Activated T-cell treated with anti-CD3 and anti-CD28 coated beads for 24 hours (primary cell): Measurements from ENCODE around the gene C16orf92.
"Not testable (repeated sequence)": the region's sequence is repeated elsewhere in the genome, so short reads cannot be mapped to it uniquely, and the experiment has no call there.

Experiments
- DNase-seq: peaks from one replicate; pipeline ENCODE4 v3.0.0-alpha.2; 2020; ENCODE audit warnings: low read depth

Gene C16orf92

DNA sequence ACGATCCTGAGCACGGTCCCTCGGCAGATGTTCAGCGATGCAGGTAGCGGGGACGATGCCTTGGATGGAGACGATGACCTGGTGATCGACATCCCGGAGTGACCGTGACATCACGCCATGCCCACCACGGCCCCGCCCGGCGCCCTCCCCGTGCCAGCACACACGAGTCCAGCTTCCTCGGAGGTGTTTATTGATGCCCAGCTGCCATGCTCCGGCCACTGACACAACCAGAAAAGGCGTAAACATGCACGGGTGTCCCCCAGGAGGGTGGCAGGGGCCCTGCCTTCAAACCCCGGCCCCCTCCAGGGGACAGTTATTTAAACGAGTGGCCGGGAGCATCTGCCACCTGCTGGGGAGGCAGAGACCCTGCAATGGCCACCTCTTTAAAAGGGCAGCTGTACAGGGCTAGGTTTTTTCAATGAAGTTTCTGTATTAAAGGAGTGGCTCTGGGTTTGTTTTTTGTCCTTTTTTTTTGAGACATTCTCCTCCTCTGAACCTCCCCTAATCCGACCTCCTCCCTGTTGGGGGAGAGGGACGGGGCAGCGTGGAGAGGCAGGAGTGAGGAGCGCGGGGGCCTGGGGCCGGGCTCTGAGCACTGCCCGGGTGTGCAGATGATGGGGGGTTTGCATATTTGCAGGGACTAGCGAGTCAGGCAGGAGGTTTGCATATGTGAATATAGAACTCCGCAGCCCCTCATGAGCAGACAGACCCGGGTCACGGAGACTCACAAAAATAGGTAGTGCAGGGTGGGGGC lies 17.5 kb upstream of the C16orf92 start:
- no peak for DNase-seq

DNA sequence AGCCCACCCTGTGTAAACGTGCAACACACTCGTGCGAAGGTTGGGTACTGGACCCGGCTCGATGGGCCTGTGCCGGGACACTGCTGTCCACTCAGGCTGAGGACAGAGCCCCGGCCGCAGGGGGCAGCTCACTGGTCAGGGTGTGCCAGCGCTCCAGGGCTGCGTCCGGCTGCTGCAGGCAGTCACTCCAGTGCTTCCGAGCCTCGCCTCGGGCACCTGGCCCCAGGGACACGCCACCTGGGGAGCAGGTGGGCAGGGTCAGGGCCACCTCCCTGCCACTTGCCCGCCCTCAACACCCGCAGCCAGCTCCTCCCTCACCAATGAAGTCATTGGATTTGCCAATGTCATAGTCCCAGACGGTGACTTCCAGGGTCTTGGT lies 16.9 kb upstream of the C16orf92 start:
- no peak for DNase-seq

DNA sequence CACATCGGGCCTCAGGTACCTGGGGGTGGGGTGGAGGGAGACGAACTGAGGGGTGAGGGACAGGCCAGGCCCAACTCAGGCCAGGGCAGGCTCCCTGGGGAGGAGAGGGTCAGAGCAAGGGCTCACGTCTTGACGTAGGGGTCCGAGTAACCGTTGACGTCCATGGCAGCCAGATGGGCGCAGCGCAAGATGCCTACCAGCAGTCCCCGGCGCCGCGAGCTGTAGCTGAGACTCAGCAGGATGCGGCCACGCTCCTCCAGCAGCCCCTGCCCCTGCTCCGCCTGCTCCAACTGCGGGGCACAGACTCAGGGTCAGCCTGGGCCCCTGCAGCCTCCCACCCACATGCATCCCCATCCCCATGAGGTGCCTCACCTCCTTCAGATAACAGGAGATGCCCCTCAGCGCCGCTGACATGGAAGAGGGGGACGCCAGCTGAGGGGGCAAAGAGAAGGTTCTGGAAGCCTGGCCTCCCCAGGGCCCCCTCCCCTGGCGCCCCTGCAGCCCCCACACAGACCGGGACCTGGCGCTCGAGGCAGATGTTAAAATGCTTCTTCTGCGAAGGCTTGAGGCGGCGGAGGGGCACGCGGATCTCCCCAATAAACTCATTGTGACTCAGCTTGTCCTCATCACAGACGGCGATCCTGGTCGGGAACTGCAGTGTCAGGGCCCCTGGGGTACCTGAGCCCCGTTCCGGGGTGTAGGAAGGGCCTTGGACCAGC lies 16.2 kb upstream of the C16orf92 start:
- no peak for DNase-seq

DNA sequence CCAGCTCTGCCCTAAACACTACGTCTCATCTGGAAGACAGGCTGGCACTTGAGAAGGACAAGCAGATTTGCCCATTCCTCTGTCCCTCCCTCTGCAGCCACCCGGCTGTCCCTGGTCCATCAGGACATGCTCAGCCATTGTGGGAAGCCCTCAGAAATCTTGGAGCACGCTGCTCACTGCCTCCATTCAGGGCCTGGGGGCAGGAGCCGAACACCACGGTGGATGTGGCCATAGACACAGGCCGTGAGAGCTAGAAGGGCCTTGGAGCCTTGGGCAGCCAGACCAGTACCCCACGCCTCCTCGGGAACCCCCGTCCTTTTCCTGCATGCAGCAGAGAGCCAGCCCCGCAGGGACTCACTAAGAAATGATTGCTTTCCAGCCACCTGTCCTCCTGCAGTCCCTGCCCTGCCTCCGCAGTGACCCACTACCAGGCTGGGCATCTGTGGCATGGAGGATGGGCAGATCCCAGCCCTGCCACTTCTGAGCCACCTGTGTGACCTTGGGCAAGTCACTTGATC lies 15.6 kb upstream of the C16orf92 start:
- DNase-seq = no peak

DNA sequence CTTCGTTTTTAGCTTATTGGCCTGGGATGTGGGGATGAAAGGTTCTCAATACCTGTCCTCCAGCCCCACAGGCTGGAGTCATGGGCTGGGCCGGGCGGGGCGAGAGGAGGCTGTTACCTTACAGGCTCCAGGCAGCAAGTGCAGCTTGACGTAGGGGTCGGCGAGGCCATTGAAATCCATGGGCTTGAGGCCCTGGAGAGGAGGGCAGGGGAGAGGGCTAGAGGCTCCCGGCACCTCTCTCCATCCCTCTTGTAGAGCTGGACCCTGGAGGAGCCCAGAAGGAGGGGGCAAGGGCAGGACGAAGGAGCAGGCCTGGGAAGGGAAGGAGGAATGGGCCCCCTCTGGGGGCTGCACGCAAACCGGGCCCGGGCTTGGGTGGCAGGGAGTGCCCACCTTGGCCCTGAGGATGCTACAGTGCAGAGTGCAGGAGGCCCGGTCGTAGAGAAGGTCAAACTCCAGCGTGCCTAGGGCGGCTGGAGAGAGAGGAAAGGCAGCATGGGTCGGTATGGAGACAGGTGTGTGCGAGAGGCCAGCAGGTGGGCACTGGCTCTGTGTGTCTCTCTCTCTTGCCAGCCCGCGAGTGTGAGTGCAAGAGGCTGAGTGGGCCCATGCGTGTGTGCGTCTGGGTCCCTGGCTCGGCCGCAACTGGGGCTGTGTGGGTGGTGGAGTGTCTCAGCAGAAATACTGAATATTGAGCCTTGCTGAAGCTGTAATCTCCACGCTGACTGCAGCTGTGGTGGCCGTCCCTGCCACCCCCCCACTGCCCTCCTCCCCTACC lies 13.7 kb upstream of the C16orf92 start:
- DNase-seq = no peak

DNA sequence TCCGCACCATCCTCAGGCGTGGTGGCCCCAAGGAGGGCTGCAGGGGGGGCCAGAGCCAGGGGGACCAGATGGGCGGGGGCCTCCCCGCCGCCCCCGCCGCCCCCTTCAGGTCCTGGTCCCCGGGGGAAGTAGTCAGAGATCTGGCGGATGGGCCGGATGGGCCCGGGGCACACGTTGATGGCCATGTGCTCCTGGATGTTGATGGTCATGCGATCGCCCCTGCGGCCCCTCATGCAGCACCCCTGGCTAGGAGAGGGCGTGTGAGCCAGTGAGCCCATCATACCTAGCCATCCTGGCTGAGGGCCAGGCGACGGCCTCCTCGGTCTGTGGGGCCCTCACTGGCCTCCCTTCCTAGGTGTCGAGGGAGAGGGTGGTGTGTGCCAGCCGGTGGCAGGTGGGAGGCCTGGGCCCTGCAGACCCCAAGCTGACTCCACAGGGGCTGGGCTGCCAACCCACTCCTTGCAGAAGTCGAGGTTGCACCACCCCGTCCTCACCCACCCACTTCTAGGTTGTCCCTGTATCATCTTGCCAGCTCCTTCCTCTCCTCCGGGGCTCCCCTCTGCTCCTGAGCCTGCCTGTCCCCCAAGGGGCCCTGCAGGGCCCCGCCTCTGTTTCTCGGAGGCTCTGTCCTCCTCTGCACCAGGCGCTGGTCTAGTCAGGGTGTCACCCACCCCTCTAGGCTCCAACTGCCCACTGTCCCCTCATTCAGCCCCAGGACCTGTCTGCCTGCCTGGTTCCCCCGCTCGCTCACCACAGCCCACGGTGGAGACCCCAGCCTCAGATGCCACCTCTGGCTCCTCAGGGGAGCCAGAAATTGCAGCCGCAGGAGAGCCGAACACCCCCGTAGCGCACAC lies 12.8 kb upstream of the C16orf92 start:
- DNase-seq = no peak

DNA sequence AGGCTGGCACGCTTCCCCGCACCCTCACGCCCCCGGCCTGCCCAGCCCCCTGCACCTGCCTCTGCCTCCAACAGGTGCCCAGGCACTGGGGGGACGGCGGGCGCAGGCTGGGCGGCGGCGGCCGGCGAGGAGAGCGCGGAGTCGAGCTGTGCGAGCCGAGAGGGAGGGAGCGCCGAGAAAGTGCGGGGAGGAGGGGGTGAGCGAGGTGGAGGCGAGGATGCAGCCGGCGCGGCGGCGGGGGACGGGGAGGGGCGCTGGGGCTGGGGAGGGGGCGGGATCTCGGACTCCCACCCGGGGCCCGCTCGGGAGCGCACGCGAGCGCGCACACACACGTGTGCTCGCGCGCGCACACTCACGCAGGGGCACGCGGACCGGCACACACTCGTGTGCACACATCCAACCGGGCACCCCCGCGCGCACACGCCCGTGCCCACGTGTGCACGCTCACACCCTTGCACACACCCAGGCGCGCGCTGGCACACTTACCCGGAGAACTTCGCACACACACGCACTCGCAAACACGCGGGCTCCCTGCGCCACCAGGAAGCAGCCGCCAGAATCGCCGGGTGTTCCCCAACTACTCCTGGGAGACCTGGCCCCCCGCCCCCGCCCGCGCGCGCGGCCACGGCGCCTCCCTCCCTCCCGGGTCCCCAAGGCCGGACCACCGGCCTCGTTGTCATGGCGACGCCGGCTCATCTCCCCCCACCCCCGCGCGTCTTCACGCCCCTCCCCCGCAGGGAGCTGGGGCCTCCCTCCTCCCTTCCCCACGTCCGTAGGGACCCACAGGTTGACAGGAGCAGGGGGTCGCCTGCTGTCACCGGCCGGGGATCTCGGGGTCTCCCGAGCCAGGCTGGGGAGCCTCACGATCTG lies 11.9 kb upstream of the C16orf92 start, which contains the start of gene DOC2A:
TSS of gene DOC2A (minus strand) at position 184 of the 870 bp plus-strand sequence. CDS start 805 bp downstream, outside the sequence.
- peak; percentile 22 for DNase-seq

DNA sequence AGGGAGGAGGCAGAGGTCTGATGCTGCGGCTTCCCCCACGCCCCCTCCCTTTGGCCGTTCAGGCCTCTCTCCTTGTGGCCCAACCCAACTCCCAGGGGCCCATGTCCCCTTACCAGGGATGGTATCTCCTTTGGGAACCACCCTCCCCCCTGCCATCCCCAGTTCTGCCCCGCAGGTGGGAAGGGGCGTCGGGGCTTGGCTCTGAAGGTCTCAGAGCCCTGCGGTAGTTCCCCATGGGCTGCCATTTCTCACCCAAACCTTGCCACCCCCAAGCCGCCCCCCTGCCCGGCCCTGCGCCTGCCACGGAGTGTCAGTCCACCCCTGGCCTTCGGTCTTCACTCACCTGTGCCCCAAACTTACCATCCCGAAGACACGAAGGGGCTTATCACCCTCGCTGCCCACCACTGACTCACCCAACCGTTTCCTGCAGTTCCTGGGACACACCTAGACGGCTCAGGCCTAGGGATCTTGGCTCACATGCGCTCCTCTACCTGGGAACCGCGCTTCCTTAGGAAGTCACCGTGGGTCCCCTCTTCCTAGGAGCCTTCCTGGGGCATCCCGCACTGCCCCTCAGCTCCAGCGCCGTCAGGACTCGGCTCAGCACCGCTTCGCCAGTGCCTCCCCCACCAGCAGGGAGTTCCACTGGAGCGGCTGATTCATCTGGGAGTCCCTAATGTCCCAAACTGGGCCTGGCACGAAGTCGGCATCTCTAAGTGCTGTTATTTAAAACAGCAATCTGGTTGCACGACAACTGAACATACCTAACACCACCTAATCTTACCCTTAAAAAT lies 11.1 kb upstream of the C16orf92 start:
- DNase-seq = no peak

DNA sequence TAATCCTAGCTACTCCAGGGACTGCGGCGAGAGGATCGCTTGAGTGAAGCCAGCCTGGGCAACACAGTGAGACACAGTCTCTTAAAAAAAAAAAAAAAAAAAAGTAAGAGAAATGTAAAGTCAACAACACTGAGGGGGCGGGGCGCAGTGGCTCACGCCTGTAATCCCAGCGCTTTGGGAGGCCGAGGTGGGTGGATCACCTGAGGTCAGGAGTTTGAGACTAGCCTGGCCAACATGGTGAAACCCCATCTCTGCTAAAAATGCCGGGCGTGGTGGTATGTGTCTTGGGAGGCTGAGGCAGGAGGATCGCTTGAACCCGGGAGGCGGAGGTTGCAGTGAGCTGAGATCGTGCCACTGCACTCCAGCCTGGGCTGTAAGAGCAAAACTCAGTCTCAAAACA lies 10.4 kb upstream of the C16orf92 start:
- not testable (repeated sequence) for DNase-seq

DNA sequence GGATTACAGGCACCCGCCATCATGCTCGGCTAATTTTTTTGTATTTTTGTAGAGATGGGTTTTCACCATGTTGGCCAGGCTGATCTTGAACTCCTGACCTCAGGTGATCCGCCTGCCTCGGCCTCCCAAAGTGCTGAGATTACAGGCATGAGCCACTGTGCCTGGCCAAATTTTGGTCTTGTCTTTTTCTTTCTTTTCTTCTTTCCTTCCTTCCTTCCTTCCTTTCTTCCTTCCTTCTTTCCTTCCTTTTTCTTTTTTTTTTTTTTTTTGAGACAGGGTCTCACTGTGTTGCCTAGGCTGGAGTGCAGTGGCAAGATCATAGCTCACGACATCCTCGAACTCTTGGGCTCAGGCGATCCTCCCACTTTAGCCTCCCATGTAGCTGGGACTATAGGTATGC lies 7.5 kb upstream of the C16orf92 start:
- not testable (repeated sequence) for DNase-seq

DNA sequence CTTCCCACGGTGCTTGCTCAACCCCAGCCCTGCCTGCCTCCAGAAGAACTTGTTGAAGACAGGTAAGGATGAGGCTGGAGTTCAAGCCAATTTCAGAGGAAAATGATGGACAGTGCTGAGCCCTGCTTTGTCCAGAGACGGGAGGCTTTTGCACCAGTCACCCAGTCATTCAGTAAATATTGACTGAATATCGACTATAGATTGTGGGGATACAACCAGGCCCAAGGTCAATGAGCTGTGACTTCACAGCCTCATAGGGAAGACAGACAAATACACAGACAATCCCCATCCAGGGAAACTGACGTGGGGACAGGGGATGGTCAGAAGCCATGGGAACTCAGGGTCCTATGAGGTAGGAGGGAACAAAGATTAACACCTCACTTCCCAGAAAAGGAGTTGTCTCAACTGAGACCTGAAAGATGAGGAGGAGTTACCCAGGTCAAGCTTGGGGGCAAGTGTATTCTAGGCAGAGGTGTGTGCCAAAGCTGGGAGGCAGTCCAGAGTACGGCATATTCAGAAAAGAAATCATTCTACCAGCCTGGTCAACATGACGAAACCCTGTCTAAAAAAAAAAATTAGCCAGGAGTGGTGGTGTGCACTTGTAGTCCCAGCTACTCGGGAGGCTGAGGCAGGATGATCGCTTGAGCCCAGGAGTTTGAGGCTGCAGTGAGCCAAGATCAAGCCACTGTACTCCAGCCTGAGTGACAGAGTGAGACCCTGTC lies 6.3 kb upstream of the C16orf92 start:
- DNase-seq = no peak

DNA sequence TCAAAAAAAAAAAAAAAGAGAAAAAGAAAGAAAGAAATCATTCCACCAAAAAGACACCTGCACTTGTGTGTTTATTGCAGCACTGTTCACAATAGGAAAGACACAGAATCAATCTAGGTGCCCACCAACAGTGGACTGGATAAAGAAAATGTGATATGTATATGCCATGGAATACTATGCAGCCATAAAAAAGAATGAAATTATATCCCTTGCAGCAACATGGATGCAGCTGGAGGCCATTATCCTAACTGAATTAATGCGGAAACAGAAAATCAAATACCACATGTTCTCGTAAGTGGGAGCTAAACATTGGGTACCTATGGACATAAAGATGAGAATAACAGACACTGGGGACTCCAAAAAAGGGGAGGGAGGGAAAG lies 5.7 kb upstream of the C16orf92 start:
- no peak for DNase-seq

DNA sequence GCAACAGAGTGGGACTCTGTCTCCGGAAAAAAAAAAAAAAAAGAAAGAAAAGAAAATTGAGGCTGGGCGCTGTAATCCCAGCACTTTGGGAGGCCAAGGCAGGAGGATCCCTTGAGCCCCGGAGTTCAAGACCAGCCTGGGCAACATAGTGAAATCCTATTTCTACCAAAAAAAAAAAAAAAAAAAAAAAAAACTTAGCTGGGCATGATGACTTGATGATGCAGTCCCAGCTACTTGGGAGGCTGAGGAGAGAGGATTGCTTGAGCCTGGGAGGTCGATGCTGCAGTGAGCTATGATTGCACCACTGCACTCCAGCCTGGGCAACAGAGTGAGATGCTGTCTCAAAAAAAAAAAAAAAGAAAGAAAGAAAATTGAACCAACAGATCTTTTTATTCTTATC lies 5.1 kb upstream of the C16orf92 start:
- DNase-seq = not testable (repeated sequence)

DNA sequence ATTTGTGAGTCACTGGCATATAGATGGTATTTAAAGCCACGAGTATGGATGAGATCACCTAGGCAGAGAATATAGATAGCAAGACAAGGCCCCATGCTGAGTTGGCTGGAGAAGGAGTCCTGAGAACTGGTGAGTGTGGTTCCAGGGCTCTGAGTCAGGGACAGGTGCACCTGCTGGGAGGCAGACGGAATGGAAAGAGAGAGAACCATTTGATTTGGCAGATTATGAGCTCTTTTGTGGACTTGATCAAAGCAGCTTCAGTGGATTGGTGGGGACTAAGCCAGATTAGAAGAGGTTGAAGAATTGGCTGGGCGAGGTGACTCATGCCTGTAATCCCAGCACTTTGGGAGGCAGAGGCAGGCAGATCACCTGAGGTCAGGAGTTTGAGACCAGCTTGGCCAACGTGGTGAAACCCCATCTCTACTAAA lies 4.3 kb upstream of the C16orf92 start:
- DNase-seq = no peak

DNA sequence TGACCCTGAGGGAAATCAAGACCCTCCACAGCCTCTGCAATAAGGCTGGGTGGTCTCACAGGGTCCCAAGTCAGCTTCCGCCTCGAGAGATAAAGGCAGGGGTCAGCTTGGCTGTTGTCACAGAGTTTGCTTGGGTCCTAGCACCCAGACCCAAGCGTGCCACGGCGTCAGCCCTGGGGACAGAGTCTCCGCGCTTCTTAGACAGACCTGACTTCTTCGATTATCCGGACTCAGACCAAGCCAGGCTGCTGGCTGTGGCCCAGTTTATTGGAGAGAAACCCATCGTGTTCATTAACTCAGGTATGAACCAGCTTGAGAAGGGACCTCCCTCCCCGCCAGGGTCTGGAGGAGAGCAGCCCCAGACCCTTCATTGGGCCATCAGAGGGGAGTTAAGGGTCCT lies 588 bp downstream of the C16orf92 start:
- DNase-seq = no peak

DNA sequence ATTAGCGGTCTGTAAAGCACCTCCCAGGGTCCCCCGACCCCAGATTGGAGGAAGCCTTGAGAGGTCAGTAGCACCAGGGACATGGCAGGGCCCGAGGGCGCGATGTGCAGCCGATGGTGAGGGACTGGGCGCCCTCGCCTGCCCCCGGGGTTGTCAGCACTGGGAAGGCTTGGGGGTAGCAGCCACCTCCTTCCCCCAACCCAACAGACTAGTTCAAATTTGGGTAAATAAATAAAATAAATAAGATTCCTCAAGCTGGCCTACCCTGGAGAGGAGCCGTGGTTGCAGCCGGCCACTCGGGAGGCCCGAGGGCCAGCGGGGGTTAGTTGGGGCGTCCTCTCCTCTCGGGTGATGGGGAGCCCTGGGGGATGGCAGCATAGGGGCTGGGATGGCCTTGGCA lies 1.5 kb downstream of the C16orf92 start:
- DNase-seq = no peak

DNA sequence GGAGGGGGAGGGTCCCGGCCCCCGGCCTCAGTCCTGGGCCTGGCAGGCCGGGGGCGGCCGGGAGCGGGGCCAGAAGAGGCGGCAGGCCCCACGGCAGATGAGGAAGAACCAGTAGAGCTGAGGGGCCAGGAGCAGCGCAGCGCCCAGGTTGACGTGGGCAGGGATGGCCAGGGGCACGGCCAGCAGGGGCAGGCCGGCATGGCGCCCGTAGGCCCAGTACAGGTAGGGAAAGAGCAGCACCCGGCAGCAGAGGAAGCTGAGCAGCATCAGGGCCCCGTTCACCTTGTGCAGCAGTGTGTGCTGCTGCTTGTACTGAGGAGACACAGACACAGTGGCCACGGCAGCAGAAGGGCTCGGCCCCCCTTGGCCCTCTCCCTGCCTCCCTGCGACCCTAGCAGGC lies 2.2 kb downstream of the C16orf92 start:
- no peak for DNase-seq

DNA sequence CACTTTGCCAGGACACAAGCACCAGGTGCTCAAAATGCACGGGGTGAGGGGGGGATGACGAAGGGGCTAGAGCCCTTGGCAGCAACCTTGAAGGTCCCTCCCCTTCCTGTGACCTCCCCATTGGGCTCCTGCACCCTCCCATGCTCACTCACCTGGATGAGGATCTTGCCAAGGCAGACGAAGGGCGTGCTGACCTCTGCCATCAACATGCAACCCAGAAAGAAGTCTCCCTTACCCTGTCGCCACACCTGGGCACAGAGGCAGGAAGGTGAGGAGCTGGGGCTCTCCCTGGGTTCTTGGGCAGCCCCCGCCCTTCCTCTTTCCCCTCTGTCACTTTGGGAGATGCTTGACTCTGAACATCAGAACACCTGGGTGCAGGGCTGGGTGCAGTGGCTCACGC lies 2.6 kb downstream of the C16orf92 start:
- DNase-seq = no peak

DNA sequence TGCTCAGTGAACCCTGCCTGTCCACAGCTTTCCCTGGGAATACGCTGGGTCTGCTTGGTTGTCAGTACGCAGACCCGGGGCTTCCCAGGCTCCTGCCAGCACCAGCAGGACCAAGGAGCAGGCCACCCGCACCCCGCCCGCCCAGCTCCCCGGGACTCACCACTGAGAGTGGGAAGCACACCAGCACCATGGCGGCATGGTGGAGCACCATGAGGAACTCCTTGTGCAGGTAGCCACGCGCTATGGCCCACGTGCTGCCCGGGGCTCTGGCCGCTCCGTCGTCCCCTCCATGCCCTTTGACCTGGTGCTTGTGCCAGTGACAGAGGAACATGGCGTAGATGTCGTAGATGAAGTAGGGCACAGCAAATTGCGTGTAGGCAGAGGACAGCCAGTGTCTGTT lies 3.5 kb downstream of the C16orf92 start:
- DNase-seq = no peak
